Measurements from ENCODE around the gene THAP12.
A peak's percentile ranks its signal among the peaks of the same experiment; 100 is the strongest.

THAP12 gene

GRCh38 chr11:76321340-76321739 lies 59.6 kb downstream of the THAP12 start:
- TF ChIP-seq POLR2AphosphoS5 (IDR thresholded peaks at IDR 0.05; ENCODE audit: low read depth, low read length) (no peak), SIN3A (IDR thresholded peaks at IDR 0.05; ENCODE audit: borderline replicate concordance, insufficient read depth, low read length) (no peak), FOXP2 (optimal IDR thresholded peaks at IDR 0.05; ENCODE audit: borderline replicate concordance, extremely low read depth, extremely low read length, insufficient read depth) (no peak), REST (IDR thresholded peaks at IDR 0.05; ENCODE audit: insufficient read depth in 1 of 2, low read depth in 2 of 2, low read length in 2 of 2) (no peak), TAF1 (IDR thresholded peaks at IDR 0.05; ENCODE audit: borderline replicate concordance, insufficient read depth, low read length) (no peak)

- no peak for TF ChIP-seq TAF1 (IDR thresholded peaks at IDR 0.05; ENCODE audit: borderline replicate concordance, insufficient read depth, low read length)
- no peak for TF ChIP-seq REST (IDR thresholded peaks at IDR 0.05; ENCODE audit: insufficient read depth in 1 of 2, low read depth in 2 of 2, low read length in 2 of 2)
- TF ChIP-seq FOXP2 (optimal IDR thresholded peaks at IDR 0.05; ENCODE audit: borderline replicate concordance, extremely low read depth, extremely low read length, insufficient read depth) = no peak
- TF ChIP-seq SIN3A (IDR thresholded peaks at IDR 0.05; ENCODE audit: borderline replicate concordance, insufficient read depth, low read length) = no peak
- TF ChIP-seq POLR2AphosphoS5 (IDR thresholded peaks at IDR 0.05; ENCODE audit: low read depth, low read length) = no peak
Measured at GRCh38 chr11:76320929-76321328, 60.0 kb downstream of the THAP12 start.

DNA sequence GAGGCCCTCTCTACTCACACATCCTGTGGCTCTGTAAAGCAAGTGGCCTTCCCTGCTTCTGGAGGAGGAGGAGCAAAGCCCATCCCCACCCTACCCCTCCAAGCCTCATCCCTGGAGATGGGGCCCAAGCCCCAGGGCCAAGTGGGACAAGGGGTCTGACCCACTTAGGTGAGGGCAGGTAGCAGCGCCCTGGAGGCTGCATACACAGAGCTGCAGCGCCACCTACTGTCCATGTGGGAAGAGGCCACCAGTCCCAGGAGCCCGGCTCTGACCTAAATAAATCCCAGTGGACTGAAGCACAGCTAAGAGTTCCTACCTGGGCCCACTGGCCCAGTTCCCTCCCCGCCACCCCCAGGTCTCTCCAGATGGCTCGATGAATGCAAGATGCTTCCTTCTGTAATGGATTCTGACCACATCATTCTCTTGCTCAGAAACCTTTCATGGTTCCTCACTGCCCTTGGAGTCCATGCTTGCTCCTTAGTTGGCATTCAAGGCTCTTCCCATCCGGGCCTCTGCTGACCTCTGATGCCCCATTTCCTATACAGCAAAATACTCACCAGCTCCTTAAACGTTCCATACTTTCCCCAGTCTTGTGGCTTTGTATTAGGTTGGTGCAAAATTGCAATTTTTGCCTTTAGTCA lies 62.1 kb downstream of the THAP12 start:
- TF ChIP-seq FOXP2 (optimal IDR thresholded peaks at IDR 0.05; ENCODE audit: borderline replicate concordance, extremely low read depth, extremely low read length, insufficient read depth) (peak; percentile 19), TAF1 (IDR thresholded peaks at IDR 0.05; ENCODE audit: borderline replicate concordance, insufficient read depth, low read length) (no peak)

DNA sequence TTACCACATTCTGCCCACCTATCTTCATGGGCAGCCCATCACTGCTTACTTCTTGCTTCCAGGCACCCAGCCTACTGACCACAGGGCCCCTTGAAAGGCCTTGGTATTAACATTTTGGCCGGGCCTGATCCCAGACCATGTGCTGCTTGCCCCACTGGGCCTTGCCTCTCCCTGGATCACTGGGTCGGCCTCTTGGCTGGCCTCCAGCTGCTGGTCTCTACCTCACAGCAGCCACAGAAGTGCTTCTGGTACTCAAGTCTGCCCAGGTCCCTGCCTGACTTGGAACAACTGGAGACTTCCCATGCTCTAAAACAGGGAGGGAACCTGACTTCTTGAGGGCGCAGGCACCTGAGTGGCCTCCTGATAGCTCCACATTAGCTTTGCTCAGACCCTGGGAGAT lies 63.6 kb downstream of the THAP12 start:
- TF ChIP-seq TAF1 (IDR thresholded peaks at IDR 0.05; ENCODE audit: borderline replicate concordance, insufficient read depth, low read length) (no peak), SIN3A (IDR thresholded peaks at IDR 0.05; ENCODE audit: borderline replicate concordance, insufficient read depth, low read length) (no peak), REST (IDR thresholded peaks at IDR 0.05; ENCODE audit: insufficient read depth in 1 of 2, low read depth in 2 of 2, low read length in 2 of 2) (no peak), FOXP2 (optimal IDR thresholded peaks at IDR 0.05; ENCODE audit: borderline replicate concordance, extremely low read depth, extremely low read length, insufficient read depth) (no peak), POLR2AphosphoS5 (IDR thresholded peaks at IDR 0.05; ENCODE audit: low read depth, low read length) (no peak)

GRCh38 chr11:76316726-76317125 lies 64.2 kb downstream of the THAP12 start:
- TF ChIP-seq FOXP2 (optimal IDR thresholded peaks at IDR 0.05; ENCODE audit: borderline replicate concordance, extremely low read depth, extremely low read length, insufficient read depth) (no peak), SIN3A (IDR thresholded peaks at IDR 0.05; ENCODE audit: borderline replicate concordance, insufficient read depth, low read length) (no peak), TAF1 (IDR thresholded peaks at IDR 0.05; ENCODE audit: borderline replicate concordance, insufficient read depth, low read length) (no peak), REST (IDR thresholded peaks at IDR 0.05; ENCODE audit: insufficient read depth in 1 of 2, low read depth in 2 of 2, low read length in 2 of 2) (no peak), POLR2AphosphoS5 (IDR thresholded peaks at IDR 0.05; ENCODE audit: low read depth, low read length) (no peak)

Measured in PFSK-1 (cell line).